HG03432 (cell line): ENCODE results near the gene MARF1.
"Not testable (repeated sequence)": the region's sequence is repeated elsewhere in the genome, so short reads cannot be mapped to it uniquely, and the experiment has no call there.

Experiments
- ATAC-seq: cut with Tn5 transposase; IDR thresholded peaks from one replicate; pipeline ENCODE4 v1.9.1; 2021; ENCODE audit warnings: mild to moderate bottlenecking, moderate library complexity; ENCODE audit not compliant: unreplicated experiment

MARF1 gene

GRCh38 chr16:15621889-15622288 is 21.1 kb downstream of the MARF1 start:
- ATAC-seq = no peak

- ATAC-seq = no peak
Measured at GRCh38 chr16:15621456-15621855, 21.5 kb downstream of the MARF1 start.

- no peak for ATAC-seq
Measured at GRCh38 chr16:15620611-15621195, 22.3 kb downstream of the MARF1 start.

- ATAC-seq = no peak
Measured at GRCh38 chr16:15618392-15618791, 24.6 kb downstream of the MARF1 start.

GRCh38 chr16:15617901-15618300 is 25.1 kb downstream of the MARF1 start:
- no peak for ATAC-seq

- no peak for ATAC-seq
Measured at GRCh38 chr16:15616475-15617165, 26.3 kb downstream of the MARF1 start.

- ATAC-seq = no peak
Measured at GRCh38 chr16:15616012-15616411, 26.9 kb downstream of the MARF1 start.

GRCh38 chr16:15613676-15614075 is 29.3 kb downstream of the MARF1 start:
- ATAC-seq = no peak

- no peak for ATAC-seq
Measured at GRCh38 chr16:15611610-15612009, 31.3 kb downstream of the MARF1 start.

- no peak for ATAC-seq
Measured at GRCh38 chr16:15610369-15610871, 32.5 kb downstream of the MARF1 start.

GRCh38 chr16:15609286-15609649 is 33.7 kb downstream of the MARF1 start:
- no peak for ATAC-seq

- no peak for ATAC-seq
Measured at GRCh38 chr16:15608398-15609285, 34.3 kb downstream of the MARF1 start.

- ATAC-seq = no peak
Measured at GRCh38 chr16:15607700-15608396, 35.1 kb downstream of the MARF1 start.

- ATAC-seq = not testable (repeated sequence)
Measured at GRCh38 chr16:15607221-15607699, 35.7 kb downstream of the MARF1 start.

GRCh38 chr16:15606518-15607220 is 36.3 kb downstream of the MARF1 start:
- ATAC-seq = no peak

- ATAC-seq = no peak
Measured at GRCh38 chr16:15605839-15606517, 37.0 kb downstream of the MARF1 start.

- ATAC-seq = no peak
Measured at GRCh38 chr16:15604460-15605440, 38.2 kb downstream of the MARF1 start.

- no peak for ATAC-seq
Measured at GRCh38 chr16:15602285-15603044, 40.5 kb downstream of the MARF1 start.
